ENCODE data around the gene ZNF772.
"Not testable (repeated sequence)": the region's sequence is repeated elsewhere in the genome, so short reads cannot be mapped to it uniquely, and the experiment has no call there.

The ZNF772 gene

DNA sequence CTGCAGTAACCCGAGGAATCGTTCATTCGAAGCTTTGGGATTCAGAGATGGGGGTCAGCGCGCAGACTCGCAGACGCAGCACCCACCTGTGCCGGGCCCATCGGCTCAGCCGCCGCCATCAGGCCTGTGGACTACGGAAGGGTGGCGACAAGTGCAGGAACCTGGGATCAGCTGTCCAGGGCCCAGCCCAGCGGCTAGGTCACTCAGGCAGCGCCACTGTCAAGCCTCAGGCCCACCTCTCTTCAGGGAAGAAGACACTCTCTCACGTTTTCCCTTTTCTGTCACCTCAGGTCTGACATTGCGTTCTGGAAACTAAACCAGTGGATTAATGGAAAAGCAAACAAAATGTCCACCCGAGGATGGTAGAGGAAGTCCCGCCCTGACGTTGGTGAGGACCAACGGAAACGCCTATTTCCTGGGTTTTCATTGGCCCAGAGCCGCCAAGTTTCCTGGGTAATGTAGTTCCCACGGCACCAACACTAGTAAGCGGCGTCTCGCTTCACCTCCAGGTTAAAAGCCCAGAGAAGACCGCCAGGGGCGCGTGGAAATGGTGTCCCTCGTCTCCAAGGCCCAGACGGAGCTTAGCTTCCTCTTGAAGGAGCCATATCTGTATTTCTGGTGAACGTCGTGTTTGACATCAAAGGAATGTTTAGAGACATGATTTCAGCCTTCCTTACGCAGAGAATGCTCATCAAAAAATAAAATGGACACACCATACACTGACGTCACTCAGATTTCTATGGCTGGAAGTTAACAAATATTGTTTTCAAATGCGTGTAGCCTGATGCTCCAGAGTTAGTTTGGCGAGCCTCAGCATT, at the start of gene ZNF772:
Gene ZNF772 (minus strand): TSS at position 376 of the 818 bp plus-strand sequence. CDS start 257 bp downstream, at position 119.
- DNase-seq: peak; percentile 99

- DNase-seq: not testable (repeated sequence)
Measured at GRCh38 chr19:57518021-57518420, 40.7 kb upstream of the ZNF772 start.

DNA sequence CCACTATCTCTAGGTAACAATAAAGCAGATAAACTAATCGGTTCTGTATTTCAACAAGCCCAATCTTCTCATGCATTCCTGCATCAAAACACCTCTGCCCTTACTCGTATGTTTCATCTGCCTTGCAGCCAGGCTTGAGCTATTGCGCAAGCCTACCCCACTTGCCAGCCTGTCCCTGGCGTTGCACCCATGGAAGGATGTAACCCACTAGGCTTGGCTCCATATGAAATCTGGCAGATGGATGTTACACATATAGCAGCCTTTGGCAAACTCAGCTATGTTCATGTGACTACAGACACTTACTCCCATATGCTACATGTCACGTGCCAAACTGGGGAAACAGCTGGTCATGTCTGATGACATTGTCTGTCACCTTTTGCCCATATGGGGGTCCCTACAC, 37.9 kb upstream of the ZNF772 start:
- no peak for DNase-seq

- DNase-seq: peak; percentile 47
Measured at GRCh38 chr19:57512845-57513244, 35.5 kb upstream of the ZNF772 start.

- DNase-seq: no peak
Measured at GRCh38 chr19:57511484-57511883, 34.1 kb upstream of the ZNF772 start.

- DNase-seq: no peak
Measured at GRCh38 chr19:57506163-57506562, 28.8 kb upstream of the ZNF772 start.

- DNase-seq: peak; percentile 38
Measured at GRCh38 chr19:57500400-57500799, 23.0 kb upstream of the ZNF772 start.

DNA sequence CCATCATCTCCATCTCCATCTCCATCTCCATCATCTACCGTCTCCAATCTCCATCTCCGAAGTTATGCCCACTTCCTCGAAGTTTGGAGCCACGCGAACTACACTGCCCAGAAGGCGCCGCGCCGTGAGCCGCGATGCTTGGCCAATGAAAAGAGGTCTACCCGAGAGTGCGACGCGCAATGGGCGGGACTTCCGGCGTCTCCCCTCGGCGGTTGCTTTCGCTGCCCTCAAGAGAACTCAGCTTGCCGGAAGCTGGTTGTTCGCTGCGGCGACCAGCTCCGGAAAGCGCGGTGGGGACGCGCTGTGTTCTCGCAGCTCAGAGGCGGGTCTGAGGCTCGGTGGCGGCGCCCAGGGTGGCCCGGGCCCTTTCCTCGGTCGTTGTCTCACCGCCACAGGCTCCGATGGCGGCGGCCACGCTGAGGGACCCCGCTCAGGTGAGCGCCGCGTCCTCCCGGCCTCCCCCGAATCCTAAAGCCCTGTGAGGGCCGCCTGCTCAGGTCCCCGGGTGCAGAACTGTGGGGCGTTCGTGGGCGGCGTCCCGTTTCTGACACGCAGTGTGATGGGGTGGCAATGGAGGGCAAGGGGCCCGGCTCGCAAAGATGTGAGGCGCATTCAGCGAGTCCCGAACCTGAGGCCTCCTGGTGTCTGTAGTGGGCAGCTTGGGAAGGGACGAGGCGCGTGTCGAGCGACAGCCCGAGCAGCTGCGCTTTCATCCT, 22.5 kb upstream of the ZNF772 start, which contains the start of gene ZNF773:
Gene ZNF773 (plus strand): TSS at position 259 of the 716 bp plus-strand sequence. CDS start 143 bp downstream, at position 402.
- DNase-seq: peak; percentile 97

- not testable (repeated sequence) for DNase-seq
Measured at GRCh38 chr19:57499332-57499679, 21.9 kb upstream of the ZNF772 start.

- DNase-seq: not testable (repeated sequence)
Measured at GRCh38 chr19:57488299-57488644, 10.9 kb upstream of the ZNF772 start.

DNA sequence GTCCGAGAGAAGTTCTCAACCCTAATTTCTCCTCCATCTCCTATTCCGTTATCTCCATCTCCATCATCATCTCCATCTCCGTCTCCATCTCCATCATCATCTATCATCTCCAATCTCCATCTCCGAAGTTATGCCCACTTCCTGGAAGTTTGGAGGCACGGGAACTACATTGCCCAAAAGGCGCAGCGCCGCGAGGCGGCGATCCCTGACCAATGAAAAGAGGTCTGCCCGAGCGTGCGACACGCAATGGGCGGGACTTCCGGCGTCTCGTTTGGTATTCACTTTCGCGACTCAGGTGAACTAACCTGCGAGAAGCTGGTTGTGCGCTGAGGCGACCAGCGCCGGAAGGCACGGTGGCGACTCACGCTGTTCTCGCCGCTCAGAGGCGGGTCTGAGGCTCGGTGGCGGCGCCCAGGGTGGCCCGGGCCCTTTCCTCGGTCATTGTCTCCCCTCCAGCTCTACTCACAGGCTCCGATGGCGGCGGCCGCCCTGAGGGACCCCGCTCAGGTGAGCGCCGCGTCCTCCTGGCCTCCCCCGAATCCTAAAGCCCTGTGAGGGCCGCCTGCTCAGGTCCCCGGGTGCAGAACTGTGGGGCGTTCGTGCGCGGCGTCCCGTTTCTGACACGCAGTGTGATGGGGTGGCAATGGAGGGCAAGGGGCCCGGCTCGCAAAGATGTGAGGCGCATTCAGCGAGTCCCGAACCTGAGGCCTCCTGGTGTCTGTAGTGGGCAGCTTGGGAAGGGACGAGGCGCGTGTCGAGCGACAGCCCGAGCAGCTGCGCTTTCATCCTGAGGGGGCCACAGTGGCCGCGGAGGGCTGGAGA, 10.3 kb upstream of the ZNF772 start, which contains the start of gene ZNF419:
Gene ZNF419 (plus strand): TSS at position 274 of the 822 bp plus-strand sequence. CDS start 201 bp downstream, at position 475.
- peak; percentile 92 for DNase-seq

- no peak for DNase-seq
Measured at GRCh38 chr19:57473646-57474045, 3.7 kb downstream of the ZNF772 start.

GRCh38 chr19:57466489-57466888, 10.9 kb downstream of the ZNF772 start:
- DNase-seq: no peak

GRCh38 chr19:57465680-57466381, 11.5 kb downstream of the ZNF772 start:
- DNase-seq: peak; percentile 51

GRCh38 chr19:57452307-57452706, 25.1 kb downstream of the ZNF772 start:
- no peak for DNase-seq

GRCh38 chr19:57443121-57443696, 34.2 kb downstream of the ZNF772 start:
- DNase-seq: no peak

DNA sequence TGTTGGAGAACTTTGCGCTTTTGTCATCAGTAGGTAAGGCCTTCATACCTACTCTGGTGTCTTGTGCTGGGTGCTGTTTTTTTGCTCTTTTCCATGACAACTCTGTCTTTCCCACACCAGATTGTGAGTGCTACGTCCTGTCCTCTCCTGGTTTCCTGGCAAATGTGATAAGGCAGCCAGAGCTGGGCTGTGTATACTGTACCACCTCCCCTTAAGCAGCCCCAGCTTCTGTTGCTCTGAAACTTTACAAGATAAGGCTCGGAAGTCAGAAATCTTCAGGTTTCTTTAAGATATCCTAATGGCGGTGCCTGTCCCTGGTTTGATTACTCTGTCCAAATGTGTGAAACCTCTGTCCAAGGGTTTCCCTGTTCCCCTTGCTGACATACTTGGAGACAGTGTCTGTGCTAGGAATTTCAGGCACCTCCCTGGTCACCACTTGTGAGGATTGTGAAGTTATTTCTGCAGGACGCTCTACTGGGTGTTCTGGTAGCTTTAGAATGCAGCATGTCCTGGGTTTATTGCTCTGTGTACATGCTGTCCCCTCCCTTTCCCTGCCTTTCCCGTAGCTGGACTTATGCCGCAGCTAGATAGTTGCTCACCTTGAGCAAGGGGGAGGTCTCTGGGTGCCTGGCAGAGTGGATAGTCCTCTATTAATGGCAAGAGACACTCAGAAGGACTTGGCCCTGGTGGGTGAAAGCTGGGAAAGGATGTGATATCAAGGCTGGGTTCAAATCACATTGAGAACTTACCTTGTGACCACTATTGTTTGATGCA, 35.2 kb downstream of the ZNF772 start:
- no peak for DNase-seq

DNA sequence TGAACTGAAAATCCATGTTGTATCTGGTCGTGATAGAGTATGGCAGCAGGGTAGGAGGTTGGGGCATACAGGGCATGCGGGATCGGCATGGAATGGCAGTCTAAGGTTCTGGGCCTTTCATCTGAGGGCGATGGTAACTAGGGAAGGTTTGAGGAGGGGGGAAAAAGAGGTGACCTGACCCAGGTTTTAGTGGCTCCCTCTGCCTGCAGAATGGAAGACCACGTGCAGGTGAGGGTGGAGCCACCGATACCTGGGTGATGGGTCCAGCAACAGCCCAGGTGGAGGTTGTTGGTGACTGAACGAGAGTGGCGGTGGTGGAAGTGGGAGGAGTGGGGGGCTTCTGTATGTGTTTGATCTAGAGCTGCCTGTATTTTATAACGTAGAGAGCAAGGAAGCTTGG, 38.4 kb downstream of the ZNF772 start:
- no peak for DNase-seq

DNA sequence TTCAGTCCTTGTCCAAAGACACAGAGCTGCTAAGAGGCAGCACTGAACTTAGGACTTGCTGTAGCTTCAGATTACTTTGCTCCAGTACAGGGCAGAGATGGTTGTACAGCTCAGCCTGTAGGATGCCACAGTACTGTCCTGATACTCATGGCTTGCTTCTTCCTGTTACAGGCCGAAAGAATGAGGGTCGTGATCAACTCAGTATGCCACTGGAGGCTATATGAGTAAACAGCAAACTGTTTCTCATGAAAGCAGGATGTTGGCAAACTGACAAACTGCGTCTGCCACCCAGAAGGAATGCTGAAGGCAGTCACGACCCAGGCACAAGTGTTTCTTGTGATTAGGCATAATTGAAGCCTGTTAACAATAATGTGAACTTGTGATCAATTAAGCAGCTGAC, 39.4 kb downstream of the ZNF772 start:
- DNase-seq: no peak

GRCh38 chr19:57436417-57436816, 40.9 kb downstream of the ZNF772 start:
- no peak for DNase-seq
